Nephron progenitor cell (in vitro differentiated cells): Measurements from ENCODE around the gene TMEM38A.

Experiments used
- DNase-seq: peaks from one replicate; pipeline ENCODE4 v3.0.0; 2021
- H3K27ac Mint-ChIP-seq: 2 replicates; pipeline ENCODE4 v1.8.0; 2021; ENCODE audit warnings: mild to moderate bottlenecking, moderate library complexity, mixed read lengths
- H3K27me3 Mint-ChIP-seq: 2 replicates; pipeline ENCODE4 v1.8.0; 2021; ENCODE audit warnings: mild to moderate bottlenecking, low read depth, mixed read lengths; ENCODE audit not compliant: poor library complexity
- H3K36me3 Mint-ChIP-seq: 2 replicates; pipeline ENCODE4 v1.8.0; 2021; ENCODE audit warnings: low read depth, mixed read lengths
- H3K4me1 Mint-ChIP-seq: 2 replicates; pipeline ENCODE4 v1.8.0; 2021; ENCODE audit warnings: mixed read lengths
- H3K4me3 Mint-ChIP-seq: 2 replicates; pipeline ENCODE4 v1.8.0; 2021; ENCODE audit warnings: mild to moderate bottlenecking, moderate library complexity, mixed read lengths
- H3K9me3 Mint-ChIP-seq: 2 replicates; pipeline ENCODE4 v1.8.0; 2021; ENCODE audit warnings: mild to moderate bottlenecking, moderate library complexity, mixed read lengths
- CTCF ChIP-seq: fragments of 200-600 bp; sonication (generic); IDR thresholded peaks from 2 replicates; pipeline ENCODE4 v1.5.0; 2021; ENCODE audit warnings: antibody characterized with exemption

The TMEM38A gene, protein sequence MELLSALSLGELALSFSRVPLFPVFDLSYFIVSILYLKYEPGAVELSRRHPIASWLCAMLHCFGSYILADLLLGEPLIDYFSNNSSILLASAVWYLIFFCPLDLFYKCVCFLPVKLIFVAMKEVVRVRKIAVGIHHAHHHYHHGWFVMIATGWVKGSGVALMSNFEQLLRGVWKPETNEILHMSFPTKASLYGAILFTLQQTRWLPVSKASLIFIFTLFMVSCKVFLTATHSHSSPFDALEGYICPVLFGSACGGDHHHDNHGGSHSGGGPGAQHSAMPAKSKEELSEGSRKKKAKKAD

GRCh38 chr19:16660763-16661479 is at the start of gene TMEM38A:
TMEM38A (plus strand) TSS chr19:16661139; CDS start chr19:16661218, 79 bp downstream.
- Mint-ChIP-seq H3K4me1 (peaks cover 37% of the 10 kb centered on the region), H3K9me3 (no peaks in the 10 kb centered on the region), H3K27ac (peak within 1 kb of the TSS; percentile 99), H3K4me3 (peak within 1 kb of the TSS; percentile 99), H3K27me3 (peaks cover 39% of the 10 kb centered on the region), H3K36me3 (peaks cover 23% of the 10 kb centered on the region)
- TF ChIP-seq CTCF = no peak
- peak; percentile 60 for DNase-seq

- H3K27me3 Mint-ChIP-seq = peaks cover 5% of the 10 kb centered on the region
- no peaks in the 10 kb centered on the region for H3K9me3 Mint-ChIP-seq
- peak overlapping the region; percentile 79 for H3K27ac Mint-ChIP-seq
Measured at GRCh38 chr19:16612636-16613035, 48.3 kb upstream of the TMEM38A start.

GRCh38 chr19:16613841-16614240 is 47.1 kb upstream of the TMEM38A start:
- DNase-seq = no peak
- TF ChIP-seq CTCF = no peak
- Mint-ChIP-seq H3K9me3 (no peaks in the 10 kb centered on the region), H3K27me3 (peaks cover 5% of the 10 kb centered on the region), H3K36me3 (no peaks in the 10 kb centered on the region), H3K27ac (peak overlapping the region; percentile 68), H3K4me1 (peaks cover 42% of the 10 kb centered on the region), H3K4me3 (no peak overlapping the region)

More at GRCh38 chr19:16612636-16613035, 48.3 kb upstream of the TMEM38A start:
- no peak for TF ChIP-seq CTCF
- Mint-ChIP-seq H3K4me1 (peaks cover 54% of the 10 kb centered on the region), H3K36me3 (no peaks in the 10 kb centered on the region), H3K4me3 (no peak overlapping the region)
- DNase-seq = no peak

DNA sequence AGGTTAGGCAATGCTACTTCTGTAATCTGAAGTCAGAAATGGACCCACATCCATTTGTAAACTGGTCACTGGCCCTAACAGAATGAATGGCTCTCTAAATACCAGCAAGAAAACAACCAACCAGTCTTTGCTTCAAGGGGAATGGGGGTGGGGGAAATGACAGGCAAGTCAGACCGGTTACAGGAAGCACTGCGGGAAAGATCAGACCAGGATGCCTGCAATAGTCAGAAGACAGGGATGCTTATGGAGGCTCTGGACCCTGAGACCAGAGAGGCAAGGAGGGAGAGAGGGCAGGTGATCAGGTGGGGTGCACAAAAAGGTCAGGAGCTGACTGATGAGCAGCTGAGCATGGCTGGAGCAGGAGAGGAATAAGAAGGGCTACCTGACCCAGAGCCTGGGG is 46.0 kb upstream of the TMEM38A start:
- no peak for TF ChIP-seq CTCF
- peak overlapping the region; percentile 87 for H3K27ac Mint-ChIP-seq
- DNase-seq = no peak
- peaks cover 5% of the 10 kb centered on the region for H3K27me3 Mint-ChIP-seq
- no peak overlapping the region for H3K4me3 Mint-ChIP-seq
- H3K4me1 Mint-ChIP-seq = peaks cover 41% of the 10 kb centered on the region
- H3K36me3 Mint-ChIP-seq = no peaks in the 10 kb centered on the region
- H3K9me3 Mint-ChIP-seq = no peaks in the 10 kb centered on the region

DNA sequence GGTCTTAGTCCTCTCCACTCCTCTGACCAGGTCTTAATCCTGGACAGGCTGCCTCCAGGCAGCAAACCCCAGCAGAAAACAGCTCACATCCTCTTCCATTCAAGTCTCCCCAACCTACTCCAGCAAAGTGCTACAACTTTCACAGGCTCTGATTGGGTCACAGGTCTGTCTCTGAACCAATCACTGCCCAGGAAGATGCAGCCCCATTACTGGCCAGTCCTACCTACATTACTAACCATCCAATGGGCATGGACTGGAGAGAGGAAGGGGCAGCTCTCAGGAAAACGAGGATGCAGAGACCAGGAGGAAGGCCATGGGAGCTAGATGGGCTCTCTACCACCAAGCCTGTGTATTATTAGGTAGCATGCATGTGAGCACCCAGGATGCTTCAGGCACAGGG is 45.1 kb upstream of the TMEM38A start:
- Mint-ChIP-seq H3K4me1 (peaks cover 41% of the 10 kb centered on the region), H3K9me3 (no peaks in the 10 kb centered on the region), H3K4me3 (no peak overlapping the region), H3K36me3 (no peaks in the 10 kb centered on the region), H3K27ac (peak overlapping the region; percentile 41), H3K27me3 (peaks cover 5% of the 10 kb centered on the region)
- no peak for TF ChIP-seq CTCF
- DNase-seq = no peak
